Activated naive CD4-positive, alpha-beta T cell treated with anti-CD3 and anti-CD28 coated beads, Interleukin-2, amount 10 ng/mL, durations not matched to agents 7 days and 5 days (primary cell): Measurements from ENCODE around the gene RNF39.
"Not testable (repeated sequence)": the region's sequence is repeated elsewhere in the genome, so short reads cannot be mapped to it uniquely, and the experiment has no call there.

Experiments
- CTCF ChIA-PET: fragments of 350-600 bp; sonication (Branson Sonifier 250); formaldehyde crosslinking; loops from one replicate; lab custom pipeline; 2021; ENCODE audit warnings: antibody characterized with exemption; lab: Charles Lee
- DNase-seq: peaks from one replicate; pipeline ENCODE4 v3.0.0-alpha.2; 2020
- H3K27ac Mint-ChIP-seq: one replicate; pipeline ENCODE4 v1.8.0; 2021; ENCODE audit warnings: mild to moderate bottlenecking, moderate library complexity, mixed read lengths
- H3K27me3 Mint-ChIP-seq: one replicate; pipeline ENCODE4 v1.8.0; 2021; ENCODE audit warnings: mild to moderate bottlenecking, mixed read lengths
- H3K36me3 Mint-ChIP-seq: one replicate; pipeline ENCODE4 v1.8.0; 2021; ENCODE audit warnings: mixed read lengths
- H3K4me1 Mint-ChIP-seq: one replicate; pipeline ENCODE4 v1.8.0; 2021; ENCODE audit warnings: mixed read lengths
- H3K4me3 Mint-ChIP-seq: one replicate; pipeline ENCODE4 v1.8.0; 2021; ENCODE audit warnings: mild to moderate bottlenecking, moderate library complexity, mixed read lengths
- H3K9me3 Mint-ChIP-seq: one replicate; pipeline ENCODE4 v1.8.0; 2021; ENCODE audit warnings: mixed read lengths

Gene RNF39

GRCh38 chr6:30061092-30061857 lies 14.3 kb downstream of the RNF39 start, which contains the start of gene POLR1H:
TSS of gene POLR1H (plus strand) at chr6:30061265. CDS start at chr6:30061525, 260 bp downstream.
- peak within 1 kb of the TSS; percentile 96 for H3K27ac Mint-ChIP-seq
- H3K27me3 Mint-ChIP-seq, result no peaks in the 10 kb centered on the region
- peaks cover 47% of the 10 kb centered on the region for H3K4me1 Mint-ChIP-seq
- H3K4me3 Mint-ChIP-seq, result peak within 1 kb of the TSS; percentile 93
- DNase-seq, result peak; percentile 93
- CTCF ChIA-PET, result interaction anchor here (0.8 to 1.8 kb wide), 3 partner anchors 17 to 42 kb away, joined by 3 to 4 read pairs (median 4); no protein-coding TSS in a partner anchor
- H3K36me3 Mint-ChIP-seq, result peaks cover 35% of the 10 kb centered on the region
- no peaks in the 10 kb centered on the region for H3K9me3 Mint-ChIP-seq

- no peaks in the 10 kb centered on the region for H3K27me3 Mint-ChIP-seq
- H3K9me3 Mint-ChIP-seq, result no peaks in the 10 kb centered on the region
- H3K4me1 Mint-ChIP-seq, result peaks cover 41% of the 10 kb centered on the region
- peaks cover 36% of the 10 kb centered on the region for H3K36me3 Mint-ChIP-seq
- peak overlapping the region; percentile 93 for H3K4me3 Mint-ChIP-seq
- H3K27ac Mint-ChIP-seq, result peak overlapping the region; percentile 96
- peak; percentile 42 for DNase-seq
- CTCF ChIA-PET, result interaction anchor here (0.6 to 1.8 kb wide), 6 partner anchors 9 to 70 kb away, joined by 3 to 5 read pairs (median 4); no protein-coding TSS in a partner anchor
Measured at GRCh38 chr6:30060606-30061091, 14.9 kb downstream of the RNF39 start.

- peaks cover 13% of the 10 kb centered on the region for H3K4me1 Mint-ChIP-seq
- H3K36me3 Mint-ChIP-seq, result peaks cover 20% of the 10 kb centered on the region
- H3K9me3 Mint-ChIP-seq, result no peaks in the 10 kb centered on the region
- H3K4me3 Mint-ChIP-seq, result no peak overlapping the region
- CTCF ChIA-PET, result no interaction called here
- H3K27me3 Mint-ChIP-seq, result no peaks in the 10 kb centered on the region
- no peak overlapping the region for H3K27ac Mint-ChIP-seq
- DNase-seq, result no peak
Measured at GRCh38 chr6:30055513-30055912, 20.1 kb downstream of the RNF39 start.

- Mint-ChIP-seq H3K27ac (no peak overlapping the region), H3K4me3 (no peak overlapping the region), H3K4me1 (no peaks in the 10 kb centered on the region), H3K36me3 (peaks cover 20% of the 10 kb centered on the region), H3K27me3 (no peaks in the 10 kb centered on the region), H3K9me3 (no peaks in the 10 kb centered on the region)
- CTCF ChIA-PET, result no interaction called here
- DNase-seq, result no peak
Measured at GRCh38 chr6:30053682-30054081, 21.9 kb downstream of the RNF39 start.

GRCh38 chr6:30047220-30047619 lies 28.3 kb downstream of the RNF39 start:
- no peak overlapping the region for H3K4me3 Mint-ChIP-seq
- DNase-seq, result no peak
- peaks cover under 1% of the 10 kb centered on the region for H3K36me3 Mint-ChIP-seq
- no peaks in the 10 kb centered on the region for H3K27me3 Mint-ChIP-seq
- CTCF ChIA-PET, result no interaction called here
- H3K27ac Mint-ChIP-seq, result no peak overlapping the region
- peaks cover 9% of the 10 kb centered on the region for H3K4me1 Mint-ChIP-seq
- H3K9me3 Mint-ChIP-seq, result no peaks in the 10 kb centered on the region

- peaks cover 9% of the 10 kb centered on the region for H3K4me1 Mint-ChIP-seq
- CTCF ChIA-PET, result interaction anchor here (0.8 kb wide), 1 partner anchor 16 kb away, joined by 3 read pairs; the partner anchor contains the start of gene POLR1H
- H3K27ac Mint-ChIP-seq, result no peak overlapping the region
- no peaks in the 10 kb centered on the region for H3K27me3 Mint-ChIP-seq
- DNase-seq, result no peak
- no peak overlapping the region for H3K4me3 Mint-ChIP-seq
- no peaks in the 10 kb centered on the region for H3K9me3 Mint-ChIP-seq
- H3K36me3 Mint-ChIP-seq, result no peaks in the 10 kb centered on the region
Measured at GRCh38 chr6:30044630-30045029, 30.9 kb downstream of the RNF39 start.

- Mint-ChIP-seq H3K4me3 (no peak overlapping the region), H3K27ac (no peak overlapping the region), H3K27me3 (no peaks in the 10 kb centered on the region), H3K4me1 (peaks cover 9% of the 10 kb centered on the region), H3K36me3 (no peaks in the 10 kb centered on the region), H3K9me3 (no peaks in the 10 kb centered on the region)
- CTCF ChIA-PET, result interaction anchor here (0.8 kb wide), 1 partner anchor 17 kb away, joined by 3 read pairs; the partner anchor contains the start of gene POLR1H
- no peak for DNase-seq
Measured at GRCh38 chr6:30043744-30044143, 31.8 kb downstream of the RNF39 start.

GRCh38 chr6:30042914-30043313 lies 32.7 kb downstream of the RNF39 start:
- no peaks in the 10 kb centered on the region for H3K9me3 Mint-ChIP-seq

GRCh38 chr6:30042476-30042875 lies 33.1 kb downstream of the RNF39 start:
- no peak overlapping the region for H3K27ac Mint-ChIP-seq
- CTCF ChIA-PET, result no interaction called here

More at GRCh38 chr6:30042914-30043313, 32.7 kb downstream of the RNF39 start:
- Mint-ChIP-seq H3K4me3 (no peak overlapping the region), H3K36me3 (no peaks in the 10 kb centered on the region), H3K27me3 (no peaks in the 10 kb centered on the region), H3K27ac (no peak overlapping the region), H3K4me1 (peaks cover 9% of the 10 kb centered on the region)
- DNase-seq, result no peak
- CTCF ChIA-PET, result no interaction called here

GRCh38 chr6:30041821-30042220 lies 33.7 kb downstream of the RNF39 start:
- Mint-ChIP-seq H3K4me1 (peaks cover 1% of the 10 kb centered on the region), H3K9me3 (no peaks in the 10 kb centered on the region), H3K36me3 (no peaks in the 10 kb centered on the region), H3K27ac (no peak overlapping the region), H3K4me3 (no peak overlapping the region), H3K27me3 (no peaks in the 10 kb centered on the region)
- DNase-seq, result no peak
- CTCF ChIA-PET, result no interaction called here

More at GRCh38 chr6:30042476-30042875, 33.1 kb downstream of the RNF39 start:
- no peak for DNase-seq
- Mint-ChIP-seq H3K4me1 (peaks cover 8% of the 10 kb centered on the region), H3K9me3 (no peaks in the 10 kb centered on the region), H3K27me3 (no peaks in the 10 kb centered on the region), H3K4me3 (no peak overlapping the region), H3K36me3 (no peaks in the 10 kb centered on the region)

GRCh38 chr6:30041221-30041620 lies 34.3 kb downstream of the RNF39 start:
- CTCF ChIA-PET, result no interaction called here
- H3K36me3 Mint-ChIP-seq, result no peaks in the 10 kb centered on the region
- no peak overlapping the region for H3K4me3 Mint-ChIP-seq
- no peak overlapping the region for H3K27ac Mint-ChIP-seq
- no peaks in the 10 kb centered on the region for H3K4me1 Mint-ChIP-seq
- no peaks in the 10 kb centered on the region for H3K27me3 Mint-ChIP-seq
- no peaks in the 10 kb centered on the region for H3K9me3 Mint-ChIP-seq
- DNase-seq, result no peak

GRCh38 chr6:30037182-30037788 lies 38.3 kb downstream of the RNF39 start:
- CTCF ChIA-PET, result interaction anchor here (1.1 to 1.4 kb wide), 2 partner anchors 20 to 66 kb away, joined by 4 read pairs; no protein-coding TSS in a partner anchor
- Mint-ChIP-seq H3K4me1 (no peaks in the 10 kb centered on the region), H3K9me3 (no peaks in the 10 kb centered on the region), H3K4me3 (no peak overlapping the region), H3K27me3 (no peaks in the 10 kb centered on the region), H3K36me3 (peaks cover 2% of the 10 kb centered on the region), H3K27ac (no peak overlapping the region)
- no peak for DNase-seq

- peaks cover 2% of the 10 kb centered on the region for H3K36me3 Mint-ChIP-seq
- H3K9me3 Mint-ChIP-seq, result no peaks in the 10 kb centered on the region
- no peak overlapping the region for H3K4me3 Mint-ChIP-seq
- no peak for DNase-seq
- H3K27ac Mint-ChIP-seq, result no peak overlapping the region
- CTCF ChIA-PET, result no interaction called here
- H3K4me1 Mint-ChIP-seq, result no peaks in the 10 kb centered on the region
- no peaks in the 10 kb centered on the region for H3K27me3 Mint-ChIP-seq
Measured at GRCh38 chr6:30035784-30036183, 39.8 kb downstream of the RNF39 start.

GRCh38 chr6:30033440-30033839 lies 42.1 kb downstream of the RNF39 start:
- CTCF ChIA-PET, H3K4me1 Mint-ChIP-seq: not testable (repeated sequence)

More at GRCh38 chr6:30033440-30033839, 42.1 kb downstream of the RNF39 start:
- not testable (repeated sequence) for H3K9me3 Mint-ChIP-seq, H3K4me3 Mint-ChIP-seq, DNase-seq, H3K27ac Mint-ChIP-seq, H3K36me3 Mint-ChIP-seq, H3K27me3 Mint-ChIP-seq
